RWPE1 (cell line): ENCODE results near the gene DIP2B.
A peak's percentile ranks its signal among the peaks of the same experiment; 100 is the strongest.

Experiments used
- CTCF ChIA-PET: fragments of 350-600 bp; sonication (Branson Sonifier 250); formaldehyde crosslinking; extraction: SDS; loops from one replicate; lab custom pipeline; 2021; lab: Yijun Ruan, JAX
- POLR2A ChIA-PET: fragments of 400-600 bp; formaldehyde crosslinking; extraction: SDS; loops from one replicate; lab custom pipeline; 2020; ENCODE audit warnings: antibody characterized with exemption; ENCODE audit not compliant: low non-redundant PET; lab: Yijun Ruan, JAX
- DNase-seq: peaks from one replicate; pipeline ENCODE4 v3.0.0; 2012; ENCODE audit warnings: low spot score
- H3K27ac ChIP-seq: fragments of 450-650 bp; 2 replicates; pipeline ENCODE4 v1.5.1; 2017
- CTCF ChIP-seq: fragments of 450-650 bp; conservative IDR thresholded peaks from 2 replicates; pipeline ENCODE4 v1.5.1; 2017; ENCODE audit warnings: low read depth, mild to moderate bottlenecking

The DIP2B gene

GRCh38 chr12:50508414-50508813 is 3.6 kb downstream of the DIP2B start:
- no peak for DNase-seq
- no peak for TF ChIP-seq CTCF
- no peak overlapping the region for H3K27ac ChIP-seq
- POLR2A ChIA-PET, result no interaction called here
- CTCF ChIA-PET, result interaction anchor here (0.6 to 0.7 kb wide), 2 partner anchors 88 to 396 kb away, joined by 3 read pairs; partner anchors contain the start of gene COX14

DNA sequence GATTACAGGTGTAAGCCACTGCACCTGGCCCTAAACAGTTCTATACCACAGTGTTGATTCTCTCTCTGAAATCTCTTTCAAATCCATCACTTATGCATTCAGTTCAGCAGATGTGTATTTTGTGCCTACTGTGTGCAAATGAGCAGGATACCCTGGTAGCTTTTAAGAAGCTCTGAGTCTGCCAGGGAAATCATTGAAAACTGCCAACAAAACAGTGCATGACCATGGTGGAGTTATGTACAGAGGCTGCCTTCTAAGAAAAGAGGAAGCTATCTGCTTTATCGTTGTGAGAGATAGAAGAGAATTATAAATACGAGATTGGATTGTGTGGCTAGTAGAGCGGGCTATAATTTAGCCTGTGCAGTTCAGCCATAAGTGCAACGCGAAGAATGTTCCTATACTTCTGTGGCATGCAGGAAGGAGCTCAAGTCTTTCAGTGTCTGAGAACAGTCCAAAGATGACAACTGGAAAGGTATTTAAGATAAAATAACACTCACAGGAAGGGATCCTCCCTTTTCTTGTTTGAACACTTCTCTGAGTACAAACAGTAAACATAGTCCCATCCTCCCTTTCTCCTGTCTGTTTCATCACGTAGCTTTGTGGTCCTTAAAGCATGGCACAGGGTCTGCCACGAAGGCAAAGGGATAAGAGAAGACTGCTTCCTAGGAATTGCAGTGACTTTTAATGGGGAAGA is 4.3 kb downstream of the DIP2B start:
- no peak overlapping the region for H3K27ac ChIP-seq
- POLR2A ChIA-PET, result interaction anchor here (0.5 kb wide), 1 partner anchor 26 kb away, joined by 4 read pairs; no protein-coding TSS in a partner anchor
- DNase-seq, result no peak
- CTCF ChIA-PET, result interaction anchor here (0.7 kb wide), 1 partner anchor 29 kb away, joined by 4 read pairs; no protein-coding TSS in a partner anchor
- no peak for TF ChIP-seq CTCF

DNA sequence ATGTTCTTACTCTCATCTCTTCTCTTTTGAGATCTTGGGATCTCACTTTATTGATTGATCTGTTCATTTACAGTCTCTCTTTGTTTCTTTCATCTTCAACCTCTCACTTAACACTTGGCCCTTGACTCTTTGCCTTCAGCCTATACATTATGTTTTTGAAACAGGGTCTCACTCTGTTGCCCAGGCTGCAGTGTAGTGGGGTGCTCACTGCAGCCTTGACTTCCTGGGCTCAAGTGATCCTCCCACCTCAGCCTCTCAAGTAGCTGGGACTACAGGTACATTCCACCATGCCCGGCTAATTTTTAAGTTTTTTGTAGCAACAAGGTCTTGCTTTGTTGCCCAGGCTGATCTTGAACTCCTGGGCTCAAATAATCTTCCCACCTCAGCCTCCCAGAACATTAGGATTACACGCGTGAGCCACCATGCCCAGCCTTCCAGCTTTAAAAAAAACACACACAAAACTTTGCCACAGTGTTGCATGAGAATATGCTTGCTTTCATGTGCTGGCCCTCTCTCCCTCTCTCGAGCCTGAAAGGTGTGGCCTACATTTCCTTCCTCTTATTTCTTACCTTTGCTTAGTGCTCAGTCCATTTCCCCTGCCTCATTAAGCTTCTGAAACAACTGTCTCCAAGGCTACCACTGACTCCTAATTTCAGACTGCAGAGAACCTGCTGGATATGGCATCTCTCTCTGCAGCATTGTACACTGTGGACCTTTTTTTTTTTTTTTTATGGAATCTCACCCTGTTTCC is 9.9 kb downstream of the DIP2B start:
- CTCF ChIA-PET, result interaction anchor here (0.7 to 1.2 kb wide), 2 partner anchors 25 to 174 kb away, joined by 3 to 4 read pairs; no protein-coding TSS in a partner anchor
- no peak for TF ChIP-seq CTCF
- POLR2A ChIA-PET, result no interaction called here
- DNase-seq, result no peak
- H3K27ac ChIP-seq, result no peak overlapping the region

GRCh38 chr12:50515587-50515986 is 10.8 kb downstream of the DIP2B start:
- H3K27ac ChIP-seq, result no peak overlapping the region
- no peak for DNase-seq
- ChIA-PET CTCF (interaction anchor here (0.6 to 0.7 kb wide), 2 partner anchors 24 to 144 kb away, joined by 3 to 4 read pairs; no protein-coding TSS in a partner anchor), POLR2A (no interaction called here)
- no peak for TF ChIP-seq CTCF

- CTCF ChIA-PET, result no interaction called here
- POLR2A ChIA-PET, result no interaction called here
- H3K27ac ChIP-seq, result no peak overlapping the region
- DNase-seq, result peak; percentile 20
- no peak for TF ChIP-seq CTCF
These were observed 12.8 kb downstream of the DIP2B start for GRCh38 chr12:50517421-50518048.

- H3K27ac ChIP-seq, result no peak overlapping the region
- no peak for DNase-seq
- TF ChIP-seq CTCF, result no peak
- POLR2A ChIA-PET, result no interaction called here
- CTCF ChIA-PET, result no interaction called here
These were observed 13.3 kb downstream of the DIP2B start for GRCh38 chr12:50518090-50518489.
